Panc1 (cell line): Measurements from ENCODE around the gene TMEM131L. TPM values are rescaled to one million over a fixed set of nuclear protein-coding genes. Genes with fewer than 3 reads are reported as not detected.

ENCODE experiments used
- ATAC-seq: fragments of 200-7000 bp; cut with Tn5 transposase; 2 replicates; pipeline ENCODE4 v1.9.1; 2020; ENCODE audit warnings: mild to moderate bottlenecking, moderate library complexity
- BruUV-seq: library from RNA; stranded (reverse); fragments of 400-500 nt; replicated peaks from 2 replicates; lab custom pipeline; 2021; lab: Mats Ljungman, UMichigan
- CTCF ChIA-PET: fragments of 300-600 bp; sonication (Branson Sonifier 250); formaldehyde crosslinking; loops from one replicate; lab custom pipeline; 2022; ENCODE audit warnings: antibody characterized with exemption; lab: Charles Lee
- POLR2A ChIA-PET: fragments of 300-600 bp; sonication (Branson Sonifier 250); formaldehyde crosslinking; loops from one replicate; lab custom pipeline; 2022; ENCODE audit warnings: antibody characterized with exemption; lab: Charles Lee
- DNase-seq: peaks from one replicate; pipeline ENCODE4 v3.0.0-alpha.2; 2010; ENCODE audit warnings: low read depth, low spot score
- H3K27ac ChIP-seq: 2 replicates; pipeline ENCODE4 v1.5.1; 2011; ENCODE audit warnings: mild to moderate bottlenecking, low read length, inconsistent platforms
- H3K27me3 ChIP-seq: fragments of 200-500 bp; sonication (Bioruptor generic); 2 replicates; pipeline ENCODE4 v1.6.0; 2014; ENCODE audit warnings: low read length, inconsistent platforms; ENCODE audit not compliant: control insufficient read depth, insufficient read depth
- H3K36me3 ChIP-seq: fragments of 200-500 bp; sonication (Bioruptor generic); 2 replicates; pipeline ENCODE4 v1.5.1; 2014; ENCODE audit warnings: inconsistent platforms, mild to moderate bottlenecking, low read length, moderate library complexity; ENCODE audit not compliant: control insufficient read depth, insufficient read depth
- H3K4me1 ChIP-seq: 2 replicates; pipeline ENCODE4 v1.5.1; 2011; ENCODE audit warnings: inconsistent platforms, mild to moderate bottlenecking, low read length, moderate library complexity; ENCODE audit not compliant: control insufficient read depth, insufficient read depth
- H3K4me3 ChIP-seq, 2 experiments: 2 replicates each; pipeline ENCODE4 v1.5.1; 2011 to 2012; ENCODE audit warnings: low read depth in 2 of 2, low read length in 2 of 2, mild to moderate bottlenecking in 2 of 2, inconsistent platforms in 1 of 2, moderate library complexity in 1 of 2
- H3K9me3 ChIP-seq: fragments of 200-500 bp; sonication (Bioruptor generic); 2 replicates; pipeline ENCODE4 v1.5.1; 2014; ENCODE audit warnings: low read depth, mild to moderate bottlenecking, inconsistent platforms, low read length, moderate library complexity; ENCODE audit not compliant: control insufficient read depth, insufficient read depth
- POLR2AphosphoS5 ChIP-seq: IDR thresholded peaks from 2 replicates; pipeline ENCODE4 v1.6.1; 2012; ENCODE audit warnings: mild to moderate bottlenecking, low read depth, low read length, moderate library complexity
- REST ChIP-seq, 2 experiments: IDR thresholded peaks; 2 replicates each; pipeline ENCODE4 v1.6.1; 2011 to 2012; ENCODE audit warnings: low read depth in 2 of 2, control low read depth in 1 of 2, low read length in 1 of 2, mild to moderate bottlenecking in 1 of 2, moderate library complexity in 1 of 2; ENCODE audit not compliant: insufficient read depth in 1 of 2
- SIN3A ChIP-seq: IDR thresholded peaks from 2 replicates; pipeline ENCODE4 v1.6.1; 2012; ENCODE audit warnings: low read depth, mild to moderate bottlenecking, low read length, moderate library complexity, borderline replicate concordance; ENCODE audit not compliant: insufficient read depth
- TCF7L2 ChIP-seq: IDR thresholded peaks from 2 replicates; pipeline ENCODE4 v1.6.1; 2011; ENCODE audit warnings: mild to moderate bottlenecking, low read depth, low read length, inconsistent platforms
- in situ Hi-C: cut with HindIII; loops from 2 replicates; pipeline ENCODE4 v1.10.0; 2016; ENCODE audit warnings: low sequenced_read_pairs, low pct_unique_long_range_greater_than_20kb
- intact Hi-C: fragments of 100-400 bp; cut with micrococcal nuclease; formaldehyde crosslinking; loops from one replicate; pipeline ENCODE4 v1.10.0; 2022; ENCODE audit not compliant: unreplicated experiment
- total RNA-seq: library from RNA; stranded (reverse); gene quantifications from one replicate; pipeline ENCODE4 v1.2.1, GENCODE V29; 2021; ENCODE audit not compliant: unreplicated experiment
- TF ChIP-seq, protein P1 (sequence below): fragments of 450-650 bp; IDR thresholded peaks from 2 replicates; pipeline ENCODE4 v1.5.1; 2017; ENCODE audit warnings: mild to moderate bottlenecking

TMEM131L gene
- total RNA-seq, 1 experiment from 2014 or later: 13.5 TPM

- in situ Hi-C loops (no loop called here), intact Hi-C loops (no loop called here)
- DNase-seq: no peak
- no peaks in the 10 kb centered on the region for H3K36me3 ChIP-seq
- H3K27ac ChIP-seq: no peak overlapping the region
- CTCF ChIA-PET: no interaction called here
- POLR2A ChIA-PET: no interaction called here
- TF ChIP-seq, protein P1, sequence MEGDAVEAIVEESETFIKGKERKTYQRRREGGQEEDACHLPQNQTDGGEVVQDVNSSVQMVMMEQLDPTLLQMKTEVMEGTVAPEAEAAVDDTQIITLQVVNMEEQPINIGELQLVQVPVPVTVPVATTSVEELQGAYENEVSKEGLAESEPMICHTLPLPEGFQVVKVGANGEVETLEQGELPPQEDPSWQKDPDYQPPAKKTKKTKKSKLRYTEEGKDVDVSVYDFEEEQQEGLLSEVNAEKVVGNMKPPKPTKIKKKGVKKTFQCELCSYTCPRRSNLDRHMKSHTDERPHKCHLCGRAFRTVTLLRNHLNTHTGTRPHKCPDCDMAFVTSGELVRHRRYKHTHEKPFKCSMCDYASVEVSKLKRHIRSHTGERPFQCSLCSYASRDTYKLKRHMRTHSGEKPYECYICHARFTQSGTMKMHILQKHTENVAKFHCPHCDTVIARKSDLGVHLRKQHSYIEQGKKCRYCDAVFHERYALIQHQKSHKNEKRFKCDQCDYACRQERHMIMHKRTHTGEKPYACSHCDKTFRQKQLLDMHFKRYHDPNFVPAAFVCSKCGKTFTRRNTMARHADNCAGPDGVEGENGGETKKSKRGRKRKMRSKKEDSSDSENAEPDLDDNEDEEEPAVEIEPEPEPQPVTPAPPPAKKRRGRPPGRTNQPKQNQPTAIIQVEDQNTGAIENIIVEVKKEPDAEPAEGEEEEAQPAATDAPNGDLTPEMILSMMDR: no peak
- TF ChIP-seq SIN3A: no peak
- H3K9me3 ChIP-seq: no peaks in the 10 kb centered on the region
- no peak overlapping the region for H3K4me3 ChIP-seq
- no TSS peak for BruUV-seq
- H3K4me1 ChIP-seq: no peaks in the 10 kb centered on the region
- H3K27me3 ChIP-seq: no peaks in the 10 kb centered on the region
- ATAC-seq: no peak
These were observed 8.1 kb downstream of the TMEM131L start for GRCh38 chr4:153474251-153474650.

GRCh38 chr4:153476829-153477574 is 10.8 kb downstream of the TMEM131L start:
- no peak overlapping the region for H3K27ac ChIP-seq
- in situ Hi-C loops (no loop called here), intact Hi-C loops (no loop called here)
- BruUV-seq: no TSS peak
- ATAC-seq (no peak), DNase-seq (no peak)
- no peak overlapping the region for H3K4me3 ChIP-seq
- H3K9me3 ChIP-seq: no peaks in the 10 kb centered on the region
- TF ChIP-seq POLR2AphosphoS5 (no peak), REST (IDR thresholded peaks at IDR 0.05; ENCODE audit: insufficient read depth in 1 of 2, low read depth in 2 of 2, low read length in 1 of 2) (no peak), SIN3A (no peak), TCF7L2 (no peak)
- TF ChIP-seq, protein P1: no peak
- no peaks in the 10 kb centered on the region for H3K36me3 ChIP-seq
- ChIA-PET POLR2A (interaction anchor here (0.5 kb wide), 1 partner anchor 15 kb away, joined by 4 read pairs; no protein-coding TSS in a partner anchor), CTCF (no interaction called here)
- no peaks in the 10 kb centered on the region for H3K4me1 ChIP-seq
- H3K27me3 ChIP-seq: no peaks in the 10 kb centered on the region
